WTC11 (cell line): Measurements from ENCODE around the gene ATF3. TPM values are rescaled to one million over a fixed set of nuclear protein-coding genes. Genes with fewer than 3 reads are reported as not detected.

Experiments used
- ATAC-seq: fragments of 200-7000 bp; cut with Tn5 transposase; 2 replicates; pipeline ENCODE4 v1.10.0; 2021; ENCODE audit warnings: mild to moderate bottlenecking, moderate library complexity
- CTCF ChIA-PET: fragments of 300-600 bp; sonication (Branson Sonifier 250); formaldehyde crosslinking; loops from one replicate; lab custom pipeline; 2021; ENCODE audit warnings: antibody characterized with exemption; lab: Charles Lee
- POLR2A ChIA-PET: fragments of 350-600 bp; sonication (Branson Sonifier 250); formaldehyde crosslinking; loops from one replicate; lab custom pipeline; 2021; ENCODE audit warnings: antibody characterized with exemption; lab: Charles Lee
- DNase-seq: peaks from one replicate; pipeline ENCODE4 v3.0.0; 2021; ENCODE audit warnings: low spot score
- H3K27ac Mint-ChIP-seq: 2 replicates; pipeline ENCODE4 v1.8.0; 2021; ENCODE audit warnings: mixed read lengths
- H3K27me3 Mint-ChIP-seq: 2 replicates; pipeline ENCODE4 v1.8.0; 2021; ENCODE audit warnings: low read depth, mild to moderate bottlenecking, moderate library complexity, mixed read lengths
- H3K36me3 Mint-ChIP-seq: 2 replicates; pipeline ENCODE4 v1.8.0; 2021; ENCODE audit warnings: mixed read lengths
- H3K4me1 Mint-ChIP-seq: 2 replicates; pipeline ENCODE4 v1.8.0; 2022; ENCODE audit warnings: mixed read lengths
- H3K4me3 Mint-ChIP-seq: 2 replicates; pipeline ENCODE4 v1.8.0; 2021; ENCODE audit warnings: mild to moderate bottlenecking, moderate library complexity, mixed read lengths
- H3K9me3 Mint-ChIP-seq: 2 replicates; pipeline ENCODE4 v1.8.0; 2021; ENCODE audit warnings: mixed read lengths
- ATF1 ChIP-seq: sonication (generic); formaldehyde crosslinking; IDR thresholded peaks from 2 replicates; pipeline ENCODE4 v1.8.1; 2023; ENCODE audit warnings: mild to moderate bottlenecking, moderate library complexity, missing genetic modification reagents
- ATF2 ChIP-seq: sonication (generic); formaldehyde crosslinking; IDR thresholded peaks from 2 replicates; pipeline ENCODE4 v1.8.1; 2022; ENCODE audit warnings: low read depth, missing genetic modification reagents, borderline replicate concordance
- ATF6 ChIP-seq: sonication (generic); formaldehyde crosslinking; IDR thresholded peaks from 2 replicates; pipeline ENCODE4 v1.8.1; 2023; ENCODE audit warnings: mild to moderate bottlenecking, missing genetic modification reagents
- E2F4 ChIP-seq: sonication (generic); formaldehyde crosslinking; IDR thresholded peaks from 2 replicates; pipeline ENCODE4 v1.8.1; 2022; ENCODE audit warnings: low read depth, mild to moderate bottlenecking, moderate library complexity, missing genetic modification reagents, borderline replicate concordance
- E2F5 ChIP-seq: sonication (generic); formaldehyde crosslinking; IDR thresholded peaks from 2 replicates; pipeline ENCODE4 v1.8.1; 2022; ENCODE audit warnings: mild to moderate bottlenecking, moderate library complexity, missing genetic modification reagents
- EMX1 ChIP-seq: fragments of 250-450 bp; sonication (Bioruptor Pico); IDR thresholded peaks from 2 replicates; pipeline ENCODE4 v1.8.0; 2021; ENCODE audit warnings: mild to moderate bottlenecking
- GTF2I ChIP-seq: fragments of 250-450 bp; sonication (Bioruptor Pico); conservative IDR thresholded peaks from 2 replicates; pipeline ENCODE4 v1.4.0; 2021; ENCODE audit warnings: mild to moderate bottlenecking
- IRF1 ChIP-seq: sonication (generic); formaldehyde crosslinking; IDR thresholded peaks from 2 replicates; pipeline ENCODE4 v1.8.0; 2023; ENCODE audit warnings: missing genetic modification reagents
- JUN ChIP-seq: sonication (generic); formaldehyde crosslinking; IDR thresholded peaks from 2 replicates; pipeline ENCODE4 v1.8.0; 2023; ENCODE audit warnings: mild to moderate bottlenecking, missing genetic modification reagents
- MXD4 ChIP-seq: fragments of 250-450 bp; sonication (Bioruptor Pico); IDR thresholded peaks from 2 replicates; pipeline ENCODE4 v1.8.0; 2021; ENCODE audit warnings: mild to moderate bottlenecking, moderate library complexity, borderline replicate concordance
- MYBL2 ChIP-seq: sonication (generic); formaldehyde crosslinking; IDR thresholded peaks from 2 replicates; pipeline ENCODE4 v1.8.1; 2023; ENCODE audit warnings: mild to moderate bottlenecking, moderate library complexity, missing genetic modification reagents
- NFYB ChIP-seq: sonication (generic); formaldehyde crosslinking; conservative IDR thresholded peaks from 2 replicates; pipeline ENCODE4 v1.8.0; 2022; ENCODE audit warnings: low read depth, missing genetic modification reagents
- NR2C2 ChIP-seq: sonication (generic); formaldehyde crosslinking; IDR thresholded peaks from 2 replicates; pipeline ENCODE4 v1.8.0; 2022; ENCODE audit warnings: mild to moderate bottlenecking, missing genetic modification reagents
- NR3C1 ChIP-seq: sonication (generic); formaldehyde crosslinking; conservative IDR thresholded peaks from 2 replicates; pipeline ENCODE4 v1.8.1; 2023; ENCODE audit warnings: low read depth, mild to moderate bottlenecking, missing genetic modification reagents
- RELA ChIP-seq: sonication (generic); formaldehyde crosslinking; IDR thresholded peaks from 2 replicates; pipeline ENCODE4 v1.8.1; 2022; ENCODE audit warnings: missing genetic modification reagents, mild to moderate bottlenecking, borderline replicate concordance
- SMAD3 ChIP-seq: sonication (generic); formaldehyde crosslinking; IDR thresholded peaks from 2 replicates; pipeline ENCODE4 v1.8.0; 2022; ENCODE audit warnings: missing genetic modification reagents, mild to moderate bottlenecking, borderline replicate concordance
- SP1 ChIP-seq: sonication (generic); formaldehyde crosslinking; conservative IDR thresholded peaks from 2 replicates; pipeline ENCODE4 v1.8.1; 2022; ENCODE audit warnings: missing genetic modification reagents
- ZNF138 ChIP-seq: sonication (generic); formaldehyde crosslinking; conservative IDR thresholded peaks from 2 replicates; pipeline ENCODE4 v1.8.1; 2022; ENCODE audit warnings: mild to moderate bottlenecking, moderate library complexity, missing genetic modification reagents
- ZNF281 ChIP-seq: sonication (generic); formaldehyde crosslinking; IDR thresholded peaks from 2 replicates; pipeline ENCODE4 v1.8.0; 2023; ENCODE audit warnings: mild to moderate bottlenecking, missing genetic modification reagents
- ZNF423 ChIP-seq: fragments of 250-450 bp; sonication (Bioruptor Pico); IDR thresholded peaks from 2 replicates; pipeline ENCODE4 v2.1.2; 2022; ENCODE audit warnings: mild to moderate bottlenecking, moderate library complexity
- ZSCAN18 ChIP-seq: fragments of 250-450 bp; sonication (Bioruptor Pico); IDR thresholded peaks from 2 replicates; pipeline ENCODE4 v2.1.2; 2022; ENCODE audit warnings: mild to moderate bottlenecking, moderate library complexity
- total RNA-seq: library from RNA; stranded (reverse); gene quantifications from 3 replicates; pipeline ENCODE4 v1.2.3, GENCODE V29; 2021

ATF3 gene
- total RNA-seq, 1 experiment from 2014 or later, result 19.4 TPM

GRCh38 chr1:212586206-212587015 lies 22.1 kb upstream of the ATF3 start:
- Mint-ChIP-seq H3K36me3 (no peaks in the 10 kb centered on the region), H3K27ac (no peak overlapping the region), H3K27me3 (no peaks in the 10 kb centered on the region), H3K4me3 (no peak overlapping the region), H3K9me3 (no peaks in the 10 kb centered on the region), H3K4me1 (peaks cover 27% of the 10 kb centered on the region)
- DNase-seq, result no peak
- peak; percentile 18; the same call in 1 of the 2 replicates for ATAC-seq
- CTCF ChIA-PET, result interaction anchor here (2.1 to 3.3 kb wide), 3 partner anchors 23 to 109 kb away, joined by 5 to 14 read pairs (median 11); partner anchors contain the start of gene ATF3
- POLR2A ChIA-PET, result interaction anchor here (0.6 to 0.8 kb wide), 2 partner anchors 22 to 655 kb away, joined by 3 read pairs; partner anchors contain the start of gene ATF3
- TF ChIP-seq ATF6 (CRISPR knock-in tag) (no peak), IRF1 (CRISPR knock-in tag) (no peak), JUN (CRISPR knock-in tag) (no peak), E2F4 (CRISPR knock-in tag) (no peak), SP1 (no peak), ZSCAN18 (no peak), ZNF138 (CRISPR knock-in tag) (no peak), MXD4 (no peak), NFYB (CRISPR knock-in tag) (no peak)
- TF ChIP-seq, all 79 proteins: peak for 0

GRCh38 chr1:212587016-212587887 lies 21.3 kb upstream of the ATF3 start:
- DNase-seq (no peak), ATAC-seq (no peak)
- Mint-ChIP-seq H3K27ac (no peak overlapping the region), H3K9me3 (no peaks in the 10 kb centered on the region), H3K4me3 (no peak overlapping the region), H3K27me3 (no peaks in the 10 kb centered on the region), H3K4me1 (peaks cover 27% of the 10 kb centered on the region), H3K36me3 (no peaks in the 10 kb centered on the region)
- POLR2A ChIA-PET, result interaction anchor here (0.6 to 0.8 kb wide), 2 partner anchors 21 to 656 kb away, joined by 3 read pairs; partner anchors contain the start of gene ATF3
- CTCF ChIA-PET, result interaction anchor here (2.1 to 3.3 kb wide), 3 partner anchors 22 to 110 kb away, joined by 5 to 14 read pairs (median 11); partner anchors contain the start of gene ATF3
- no peak for TF ChIP-seq GTF2I (CRISPR knock-in tag)
- no peak for TF ChIP-seq NR2C2 (CRISPR knock-in tag)
- no peak for TF ChIP-seq SMAD3 (CRISPR knock-in tag)
- no peak for TF ChIP-seq ZNF423 (CRISPR knock-in tag)
- TF ChIP-seq RELA (CRISPR knock-in tag), result no peak
- no peak for TF ChIP-seq EMX1 (CRISPR knock-in tag)
- TF ChIP-seq NFYB (CRISPR knock-in tag), result no peak
- no peak for TF ChIP-seq MYBL2
- TF ChIP-seq ATF1 (CRISPR knock-in tag), result no peak
- TF ChIP-seq ATF2 (CRISPR knock-in tag), result no peak
- no peak for TF ChIP-seq ZNF281 (CRISPR knock-in tag)
- TF ChIP-seq E2F5, result no peak
- no peak for TF ChIP-seq NR3C1 (CRISPR knock-in tag)
